Cardiac muscle cell (in vitro differentiated cells and primary cell): Measurements from ENCODE around the gene SPAG6. TPM values are rescaled to one million over a fixed set of nuclear protein-coding genes. Genes with fewer than 3 reads are reported as not detected.

Source experiments
- DNase-seq, 2 donors: peaks; one replicate each; pipeline versions ENCODE4 v3.0.0 to v3.0.0-alpha.2; 2010 to 2017; ENCODE audit warnings: low read depth in 1 of 2, low spot score in 1 of 2
- H3K27ac ChIP-seq: fragments of 200-600 bp; sonication (generic); 2 replicates; pipeline ENCODE4 v1.5.1; 2016
- H3K27me3 ChIP-seq: fragments of 200-600 bp; sonication (generic); 2 replicates; pipeline ENCODE4 v1.6.0; 2016; ENCODE audit warnings: control low read depth
- H3K36me3 ChIP-seq: fragments of 200-600 bp; sonication (generic); 2 replicates; pipeline ENCODE4 v1.5.1; 2016; ENCODE audit warnings: control low read depth
- H3K4me1 ChIP-seq: fragments of 200-600 bp; sonication (generic); 2 replicates; pipeline ENCODE4 v1.8.1; 2017; ENCODE audit warnings: low read depth, mild to moderate bottlenecking, mixed run types
- H3K4me3 ChIP-seq: fragments of 200-600 bp; sonication (generic); 2 replicates; pipeline ENCODE4 v1.5.1; 2016; ENCODE audit warnings: mild to moderate bottlenecking
- H3K9me3 ChIP-seq: fragments of 200-600 bp; sonication (generic); 2 replicates; pipeline ENCODE4 v1.5.1; 2017; ENCODE audit warnings: low read depth, mild to moderate bottlenecking, control low read depth
- polyA plus RNA-seq: library from polyadenylated mRNA; unstranded; fragments of >200 nt; fragmentation: Nextera tagmentation; extraction: Ambion mirVana; gene quantifications from 2 replicates; pipeline ENCODE4 v1.2.1, GENCODE V29; 2016
- total RNA-seq: library from RNA; depleted of rRNA; stranded (reverse); fragments of >200 nt; gene quantifications from 2 replicates; pipeline ENCODE4 v1.2.3, GENCODE V29; 2016
- TF ChIP-seq, protein P1 (sequence below): IDR thresholded peaks from 2 replicates; pipeline ENCODE4 v1.5.1; 2012; ENCODE audit warnings: low read depth, mild to moderate bottlenecking, low read length

SPAG6 gene
- total and polyA plus RNA-seq, 2 experiments from 2014 or later = not detected

DNA sequence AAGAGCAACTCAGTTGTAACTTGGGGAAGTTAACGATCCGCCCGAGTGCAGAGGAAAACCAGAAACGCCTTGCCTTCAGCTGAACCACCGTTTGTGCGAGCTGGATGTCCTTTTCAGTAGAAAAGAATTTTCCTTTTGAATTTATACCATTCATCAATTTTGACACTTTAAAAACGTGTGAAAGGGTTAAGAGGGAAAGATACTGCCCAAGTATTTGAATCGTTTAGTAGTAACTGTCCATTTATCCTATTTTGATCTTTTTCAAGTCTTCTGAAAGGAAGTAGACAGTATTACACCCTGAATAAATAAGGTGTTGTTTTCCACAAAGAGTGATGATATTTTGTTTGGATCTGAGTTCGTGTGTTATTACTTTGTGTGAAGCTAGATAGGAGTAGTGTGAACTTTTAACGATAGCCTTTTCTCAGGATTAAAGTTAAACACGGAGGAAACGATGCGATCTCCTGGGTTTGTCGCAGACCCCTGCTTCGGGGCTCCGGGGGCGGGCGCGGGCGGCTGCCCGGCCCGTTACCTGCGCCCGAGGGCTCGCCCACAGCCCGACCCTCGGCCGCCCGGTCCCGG lies 25.2 kb upstream of the SPAG6 start:
- Histone ChIP-seq H3K4me1 (peaks cover 22% of the 10 kb centered on the region), H3K27me3 (peaks cover 72% of the 10 kb centered on the region), H3K27ac (no peak overlapping the region), H3K4me3 (peak overlapping the region; percentile 26), H3K36me3 (no peaks in the 10 kb centered on the region), H3K9me3 (no peaks in the 10 kb centered on the region)
- TF ChIP-seq, protein P1, sequence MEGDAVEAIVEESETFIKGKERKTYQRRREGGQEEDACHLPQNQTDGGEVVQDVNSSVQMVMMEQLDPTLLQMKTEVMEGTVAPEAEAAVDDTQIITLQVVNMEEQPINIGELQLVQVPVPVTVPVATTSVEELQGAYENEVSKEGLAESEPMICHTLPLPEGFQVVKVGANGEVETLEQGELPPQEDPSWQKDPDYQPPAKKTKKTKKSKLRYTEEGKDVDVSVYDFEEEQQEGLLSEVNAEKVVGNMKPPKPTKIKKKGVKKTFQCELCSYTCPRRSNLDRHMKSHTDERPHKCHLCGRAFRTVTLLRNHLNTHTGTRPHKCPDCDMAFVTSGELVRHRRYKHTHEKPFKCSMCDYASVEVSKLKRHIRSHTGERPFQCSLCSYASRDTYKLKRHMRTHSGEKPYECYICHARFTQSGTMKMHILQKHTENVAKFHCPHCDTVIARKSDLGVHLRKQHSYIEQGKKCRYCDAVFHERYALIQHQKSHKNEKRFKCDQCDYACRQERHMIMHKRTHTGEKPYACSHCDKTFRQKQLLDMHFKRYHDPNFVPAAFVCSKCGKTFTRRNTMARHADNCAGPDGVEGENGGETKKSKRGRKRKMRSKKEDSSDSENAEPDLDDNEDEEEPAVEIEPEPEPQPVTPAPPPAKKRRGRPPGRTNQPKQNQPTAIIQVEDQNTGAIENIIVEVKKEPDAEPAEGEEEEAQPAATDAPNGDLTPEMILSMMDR = no peak
- no peak for DNase-seq

DNA sequence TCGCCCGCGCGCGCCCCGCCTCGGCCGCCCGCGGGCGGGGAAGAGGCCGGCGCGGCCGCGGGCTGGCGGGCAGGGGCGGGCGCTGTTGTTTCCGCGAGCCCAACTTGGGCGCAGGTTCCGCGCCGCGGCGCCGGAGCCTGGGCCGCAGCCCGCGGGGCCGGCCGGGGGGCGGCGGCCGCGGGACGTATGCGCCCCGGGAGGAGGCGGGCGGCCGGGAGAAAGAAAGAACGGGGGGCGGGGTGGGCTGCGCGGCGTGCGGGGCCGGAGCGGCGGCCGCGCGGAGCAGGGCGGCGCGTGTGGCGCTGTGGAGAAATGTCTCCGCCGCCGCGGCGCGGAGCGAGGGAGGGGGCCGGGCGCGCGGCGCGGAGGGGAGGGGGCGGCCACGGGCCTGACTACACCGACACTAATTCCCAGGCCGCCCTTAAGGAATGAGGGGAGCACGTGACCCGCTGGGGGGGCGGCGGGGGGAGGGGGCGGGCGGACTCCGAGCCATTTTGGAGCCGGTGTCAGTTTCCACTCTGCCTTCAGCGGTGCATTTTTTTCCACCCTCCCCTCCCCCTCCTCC lies 24.6 kb upstream of the SPAG6 start, which contains the start of gene BMI1:
BMI1 (plus strand) TSS at position 509 of the 565 bp plus-strand sequence. CDS start 5,351 bp downstream, outside the sequence.
- peak within 1 kb of the TSS; percentile 57 for H3K27ac ChIP-seq
- no peaks in the 10 kb centered on the region for H3K9me3 ChIP-seq
- peaks cover 20% of the 10 kb centered on the region for H3K4me1 ChIP-seq
- H3K36me3 ChIP-seq = no peaks in the 10 kb centered on the region
- DNase-seq = peak; percentile 87 to 89
- peaks cover 68% of the 10 kb centered on the region for H3K27me3 ChIP-seq
- H3K4me3 ChIP-seq = peak within 1 kb of the TSS; percentile 86
- TF ChIP-seq, protein P1 = no peak

DNA sequence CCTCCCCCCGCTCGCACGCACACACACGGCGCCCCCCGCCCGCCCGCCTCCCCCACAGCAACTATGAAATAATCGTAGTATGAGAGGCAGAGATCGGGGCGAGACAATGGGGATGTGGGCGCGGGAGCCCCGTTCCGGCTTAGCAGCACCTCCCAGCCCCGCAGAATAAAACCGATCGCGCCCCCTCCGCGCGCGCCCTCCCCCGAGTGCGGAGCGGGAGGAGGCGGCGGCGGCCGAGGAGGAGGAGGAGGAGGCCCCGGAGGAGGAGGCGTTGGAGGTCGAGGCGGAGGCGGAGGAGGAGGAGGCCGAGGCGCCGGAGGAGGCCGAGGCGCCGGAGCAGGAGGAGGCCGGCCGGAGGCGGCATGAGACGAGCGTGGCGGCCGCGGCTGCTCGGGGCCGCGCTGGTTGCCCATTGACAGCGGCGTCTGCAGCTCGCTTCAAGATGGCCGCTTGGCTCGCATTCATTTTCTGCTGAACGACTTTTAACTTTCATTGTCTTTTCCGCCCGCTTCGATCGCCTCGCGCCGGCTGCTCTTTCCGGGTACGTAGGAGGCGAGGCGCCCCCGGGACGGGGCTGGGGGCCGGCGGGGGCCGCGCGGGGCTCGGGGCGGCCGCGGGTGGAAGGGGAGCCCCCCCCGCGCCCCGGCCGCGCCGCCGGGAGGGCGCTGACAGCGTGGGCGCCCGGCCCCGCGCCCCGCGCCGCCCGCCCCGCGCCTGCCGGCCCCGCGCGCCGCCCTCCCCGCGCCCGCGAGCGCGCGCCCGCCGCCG lies 24.0 kb upstream of the SPAG6 start:
- Histone ChIP-seq H3K27me3 (peaks cover 66% of the 10 kb centered on the region), H3K9me3 (no peaks in the 10 kb centered on the region), H3K4me1 (peaks cover 20% of the 10 kb centered on the region), H3K36me3 (no peaks in the 10 kb centered on the region), H3K27ac (peak overlapping the region; percentile 57), H3K4me3 (peak overlapping the region; percentile 86)
- TF ChIP-seq, protein P1 = no peak
- peak; percentile 88 for DNase-seq

DNA sequence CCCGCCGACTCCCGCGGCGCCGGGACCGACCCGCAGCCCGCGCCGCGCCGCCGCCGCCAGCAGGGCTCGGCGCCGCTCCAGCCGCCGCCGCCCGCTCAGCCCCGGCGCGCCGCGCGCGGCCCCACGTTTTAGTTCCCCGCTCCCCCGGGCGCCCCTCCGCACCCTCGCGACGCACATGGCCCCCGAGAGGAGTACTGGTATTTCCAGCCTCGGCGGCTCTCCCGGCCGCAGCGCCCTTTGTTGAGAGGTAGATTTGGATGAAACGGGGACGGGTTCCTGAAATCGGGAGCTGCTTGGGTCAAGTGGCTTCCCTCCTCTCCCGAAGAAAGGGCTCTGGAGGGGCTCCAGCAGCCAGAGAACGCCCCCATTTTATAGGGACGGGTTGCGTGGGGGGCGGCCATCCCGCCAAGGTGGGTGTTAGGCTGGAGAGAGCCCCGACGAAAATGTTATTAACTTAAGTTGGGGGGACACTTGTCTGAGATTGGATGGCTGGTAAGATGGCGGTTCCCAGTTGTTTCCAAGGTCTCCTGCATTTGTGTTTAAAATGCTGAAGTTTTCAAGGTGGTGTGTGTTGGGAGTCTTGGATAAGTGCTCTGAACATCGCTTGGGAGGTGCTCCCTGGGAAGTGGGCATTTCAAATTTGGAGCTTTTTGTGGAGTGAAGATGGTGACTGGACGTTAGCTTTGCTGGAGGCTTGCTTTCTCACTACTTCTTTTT lies 23.2 kb upstream of the SPAG6 start:
- Histone ChIP-seq H3K4me1 (peaks cover 19% of the 10 kb centered on the region), H3K36me3 (no peaks in the 10 kb centered on the region), H3K27me3 (peaks cover 74% of the 10 kb centered on the region), H3K27ac (no peak overlapping the region), H3K9me3 (no peaks in the 10 kb centered on the region), H3K4me3 (peak overlapping the region; percentile 70)
- DNase-seq = peak; percentile 32 to 50
- TF ChIP-seq, protein P1 = no peak

DNA sequence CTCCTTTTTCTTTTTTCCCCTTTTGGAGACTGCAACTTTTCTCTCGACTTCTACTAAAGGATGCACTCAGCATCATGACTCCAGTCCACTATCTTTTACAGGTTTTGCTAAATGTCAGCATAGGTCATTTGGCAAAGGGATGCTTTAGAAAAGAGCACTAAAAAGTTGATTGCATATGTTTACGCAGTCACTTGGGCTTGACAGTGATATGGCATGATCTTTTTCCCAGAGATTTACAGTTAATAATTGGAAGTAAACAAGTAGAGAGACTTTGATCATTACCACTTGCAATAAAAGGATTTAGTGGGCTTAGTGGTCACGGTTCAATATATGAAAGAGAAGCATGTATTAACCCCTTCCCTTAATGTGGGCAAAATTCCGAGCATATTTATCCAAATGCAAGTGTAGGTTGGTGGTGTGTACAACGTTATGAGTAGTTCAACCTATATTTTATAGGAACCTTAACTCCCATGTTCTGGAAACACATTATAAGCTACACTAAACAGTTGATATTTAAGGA lies 22.6 kb upstream of the SPAG6 start:
- no peak for DNase-seq
- Histone ChIP-seq H3K4me1 (peaks cover 16% of the 10 kb centered on the region), H3K27me3 (peaks cover 70% of the 10 kb centered on the region), H3K36me3 (peaks cover 3% of the 10 kb centered on the region), H3K9me3 (no peaks in the 10 kb centered on the region), H3K4me3 (peak overlapping the region; percentile 70), H3K27ac (no peak overlapping the region)
- TF ChIP-seq, protein P1 = no peak
